HL-60 (cell line): ENCODE results near the gene MTHFD1L.

ENCODE experiments used
- DNase-seq, 2 experiments: peaks; one replicate each; pipeline ENCODE4 v3.0.0-alpha.2; 2010 to 2020; ENCODE audit warnings: low read depth in 1 of 2, low spot score in 1 of 2
- H3K27ac ChIP-seq: fragments of 250-450 bp; sonication (Bioruptor Pico); replicated peaks from 2 replicates; pipeline ENCODE4 v1.5.1; 2020; ENCODE audit warnings: mild to moderate bottlenecking, moderate library complexity
- H3K27me3 ChIP-seq: fragments of 250-450 bp; sonication (Bioruptor Pico); 2 replicates; pipeline ENCODE4 v1.5.1; 2021; ENCODE audit warnings: mild to moderate bottlenecking, moderate library complexity; ENCODE audit not compliant: insufficient read depth, poor library complexity, severe bottlenecking
- H3K4me3 ChIP-seq: replicated peaks from 2 replicates; pipeline ENCODE4 v1.5.1; 2011; ENCODE audit warnings: mild to moderate bottlenecking, control low read depth, low read length; ENCODE audit not compliant: insufficient read depth
- GABPA ChIP-seq: IDR thresholded peaks from 2 replicates; pipeline ENCODE4 v1.6.1; 2012; ENCODE audit warnings: low read depth
- POLR2AphosphoS5 ChIP-seq: IDR thresholded peaks from 2 replicates; pipeline ENCODE4 v1.6.1; 2012; ENCODE audit warnings: low read depth
- SPI1 ChIP-seq: IDR thresholded peaks from 2 replicates; pipeline ENCODE4 v1.6.1; 2012; ENCODE audit warnings: low read depth, mild to moderate bottlenecking, borderline replicate concordance
- TF ChIP-seq, protein P1 (sequence below): IDR thresholded peaks from 2 replicates; pipeline ENCODE4 v1.6.1; 2012; ENCODE audit warnings: low read depth; ENCODE audit not compliant: insufficient replicate concordance
- TF ChIP-seq, protein P2 (sequence below): IDR thresholded peaks from one replicate; pipeline ENCODE4 v1.5.1; 2011; ENCODE audit warnings: low read length, control low read depth, inconsistent platforms; ENCODE audit not compliant: insufficient read depth

The MTHFD1L gene

DNA sequence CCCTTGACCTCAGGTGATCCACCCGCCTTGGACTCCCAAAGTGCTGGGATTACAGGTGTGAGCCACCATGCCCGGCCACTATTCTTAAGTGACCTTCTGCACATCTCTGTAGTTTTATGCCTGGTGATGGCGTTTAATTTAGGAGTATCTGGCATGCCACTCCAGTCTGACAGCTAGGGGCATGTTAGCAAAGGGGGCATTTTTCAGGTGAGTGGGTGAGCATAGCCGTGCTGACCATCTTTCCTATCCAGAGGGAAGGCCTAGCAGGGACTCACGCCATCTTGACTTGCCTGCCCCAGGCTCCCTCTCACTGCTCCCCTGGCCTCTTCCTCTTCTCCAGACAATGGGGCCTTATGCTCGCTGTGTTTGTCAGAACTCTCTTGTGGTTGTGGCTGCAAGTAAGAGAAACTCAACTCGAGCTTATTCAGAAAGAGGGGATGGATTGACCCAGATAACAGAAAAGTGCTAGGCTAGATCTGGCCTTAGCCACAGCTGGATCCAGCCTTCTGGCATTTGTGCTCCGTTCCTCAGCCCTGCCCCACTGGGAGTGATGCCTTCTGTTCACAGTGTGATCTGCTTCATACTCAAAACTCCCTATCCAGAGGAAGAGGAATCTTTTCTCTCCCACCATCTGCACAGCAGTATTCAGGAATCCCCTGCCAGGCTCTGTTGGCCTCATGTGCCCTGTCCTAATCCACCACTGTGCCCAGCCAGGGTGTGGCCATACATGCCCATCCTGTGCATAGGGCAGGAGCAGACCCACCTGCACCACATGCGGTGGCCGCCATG is 199.7 kb downstream of the MTHFD1L start:
- Histone ChIP-seq H3K27ac (no peak overlapping the region), H3K27me3 (no peaks in the 10 kb centered on the region), H3K4me3 (no peak overlapping the region)
- no peak for DNase-seq
- TF ChIP-seq POLR2AphosphoS5 (no peak), SPI1 (no peak), GABPA (no peak)
- TF ChIP-seq, protein P1, sequence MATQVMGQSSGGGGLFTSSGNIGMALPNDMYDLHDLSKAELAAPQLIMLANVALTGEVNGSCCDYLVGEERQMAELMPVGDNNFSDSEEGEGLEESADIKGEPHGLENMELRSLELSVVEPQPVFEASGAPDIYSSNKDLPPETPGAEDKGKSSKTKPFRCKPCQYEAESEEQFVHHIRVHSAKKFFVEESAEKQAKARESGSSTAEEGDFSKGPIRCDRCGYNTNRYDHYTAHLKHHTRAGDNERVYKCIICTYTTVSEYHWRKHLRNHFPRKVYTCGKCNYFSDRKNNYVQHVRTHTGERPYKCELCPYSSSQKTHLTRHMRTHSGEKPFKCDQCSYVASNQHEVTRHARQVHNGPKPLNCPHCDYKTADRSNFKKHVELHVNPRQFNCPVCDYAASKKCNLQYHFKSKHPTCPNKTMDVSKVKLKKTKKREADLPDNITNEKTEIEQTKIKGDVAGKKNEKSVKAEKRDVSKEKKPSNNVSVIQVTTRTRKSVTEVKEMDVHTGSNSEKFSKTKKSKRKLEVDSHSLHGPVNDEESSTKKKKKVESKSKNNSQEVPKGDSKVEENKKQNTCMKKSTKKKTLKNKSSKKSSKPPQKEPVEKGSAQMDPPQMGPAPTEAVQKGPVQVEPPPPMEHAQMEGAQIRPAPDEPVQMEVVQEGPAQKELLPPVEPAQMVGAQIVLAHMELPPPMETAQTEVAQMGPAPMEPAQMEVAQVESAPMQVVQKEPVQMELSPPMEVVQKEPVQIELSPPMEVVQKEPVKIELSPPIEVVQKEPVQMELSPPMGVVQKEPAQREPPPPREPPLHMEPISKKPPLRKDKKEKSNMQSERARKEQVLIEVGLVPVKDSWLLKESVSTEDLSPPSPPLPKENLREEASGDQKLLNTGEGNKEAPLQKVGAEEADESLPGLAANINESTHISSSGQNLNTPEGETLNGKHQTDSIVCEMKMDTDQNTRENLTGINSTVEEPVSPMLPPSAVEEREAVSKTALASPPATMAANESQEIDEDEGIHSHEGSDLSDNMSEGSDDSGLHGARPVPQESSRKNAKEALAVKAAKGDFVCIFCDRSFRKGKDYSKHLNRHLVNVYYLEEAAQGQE: no peak
- TF ChIP-seq, protein P2, sequence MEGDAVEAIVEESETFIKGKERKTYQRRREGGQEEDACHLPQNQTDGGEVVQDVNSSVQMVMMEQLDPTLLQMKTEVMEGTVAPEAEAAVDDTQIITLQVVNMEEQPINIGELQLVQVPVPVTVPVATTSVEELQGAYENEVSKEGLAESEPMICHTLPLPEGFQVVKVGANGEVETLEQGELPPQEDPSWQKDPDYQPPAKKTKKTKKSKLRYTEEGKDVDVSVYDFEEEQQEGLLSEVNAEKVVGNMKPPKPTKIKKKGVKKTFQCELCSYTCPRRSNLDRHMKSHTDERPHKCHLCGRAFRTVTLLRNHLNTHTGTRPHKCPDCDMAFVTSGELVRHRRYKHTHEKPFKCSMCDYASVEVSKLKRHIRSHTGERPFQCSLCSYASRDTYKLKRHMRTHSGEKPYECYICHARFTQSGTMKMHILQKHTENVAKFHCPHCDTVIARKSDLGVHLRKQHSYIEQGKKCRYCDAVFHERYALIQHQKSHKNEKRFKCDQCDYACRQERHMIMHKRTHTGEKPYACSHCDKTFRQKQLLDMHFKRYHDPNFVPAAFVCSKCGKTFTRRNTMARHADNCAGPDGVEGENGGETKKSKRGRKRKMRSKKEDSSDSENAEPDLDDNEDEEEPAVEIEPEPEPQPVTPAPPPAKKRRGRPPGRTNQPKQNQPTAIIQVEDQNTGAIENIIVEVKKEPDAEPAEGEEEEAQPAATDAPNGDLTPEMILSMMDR: no peak

DNA sequence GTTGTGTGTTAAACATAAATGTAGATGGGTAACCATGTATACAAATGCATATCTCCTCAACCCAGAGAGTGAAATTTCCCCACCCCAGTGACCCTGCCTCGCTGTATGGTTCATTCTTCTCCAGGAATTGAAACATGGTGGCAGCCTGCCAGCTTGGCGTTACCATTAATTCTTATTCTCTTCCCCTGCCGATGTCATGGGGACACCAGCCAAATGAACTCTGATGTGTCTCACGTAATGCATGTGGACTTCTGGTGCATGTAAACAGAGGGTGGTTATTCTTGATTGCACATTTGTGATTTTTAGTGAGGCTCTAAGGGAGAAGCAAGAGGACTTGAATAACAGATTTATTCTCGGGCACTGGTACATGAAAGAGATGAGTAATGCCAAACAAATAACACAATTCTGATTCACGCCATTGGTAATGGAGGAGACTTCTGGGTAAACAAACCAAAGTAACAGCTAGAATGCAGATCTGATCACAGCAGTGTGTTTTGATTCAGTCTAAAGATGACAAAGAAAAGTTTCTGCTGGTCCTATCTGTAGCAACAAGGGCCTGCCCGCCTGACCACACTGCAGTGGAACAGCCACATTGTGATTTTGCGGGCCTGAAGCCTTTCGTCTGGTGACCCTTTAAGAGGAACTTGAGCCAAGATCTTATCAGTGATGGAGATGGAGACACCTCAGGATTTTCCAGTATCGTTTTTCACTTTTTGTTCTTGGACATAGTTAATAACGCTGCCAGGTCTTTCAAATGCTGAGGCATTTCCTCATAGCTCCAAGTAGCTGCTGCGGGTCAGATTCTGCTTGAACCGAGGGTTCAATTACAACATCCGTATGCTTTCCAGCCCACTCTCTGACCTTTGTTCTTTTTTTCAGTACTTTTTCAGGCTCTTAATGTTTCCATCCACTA is 202.4 kb downstream of the MTHFD1L start:
- H3K27ac ChIP-seq: no peak overlapping the region
- no peak for DNase-seq
- TF ChIP-seq, protein P2: no peak
- TF ChIP-seq, protein P1: no peak
- TF ChIP-seq POLR2AphosphoS5 (no peak), GABPA (no peak), SPI1 (no peak)
- H3K4me3 ChIP-seq: no peak overlapping the region
- no peaks in the 10 kb centered on the region for H3K27me3 ChIP-seq

DNA sequence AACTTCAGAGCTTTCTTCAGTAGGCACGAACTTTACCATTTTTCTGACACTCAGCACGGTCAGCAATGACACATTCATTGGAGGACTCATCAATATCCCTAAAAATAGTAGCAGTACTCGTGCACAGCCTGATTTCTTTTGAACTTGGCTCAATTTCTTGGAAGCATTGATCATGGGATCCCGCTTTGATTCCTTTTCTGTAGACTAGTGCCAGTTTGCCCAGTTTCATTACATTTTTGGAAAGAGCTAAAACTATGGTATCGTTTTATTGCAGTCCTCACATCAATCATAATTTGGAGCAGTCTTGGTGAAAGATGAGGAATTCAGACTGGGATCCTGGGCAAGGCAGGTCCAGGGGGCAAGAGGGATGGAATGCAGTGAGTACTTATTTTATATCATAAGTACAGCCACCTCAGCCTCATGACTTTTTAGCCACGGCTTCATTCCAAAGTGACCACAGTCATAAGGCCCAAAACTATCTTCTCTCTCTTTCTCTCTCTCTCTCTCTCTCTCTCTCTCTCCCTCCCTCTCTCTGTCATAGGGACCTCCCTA is 203.3 kb downstream of the MTHFD1L start:
- no peak overlapping the region for H3K27ac ChIP-seq
- no peak for DNase-seq

More for the DNA sequence above, 203.3 kb downstream of the MTHFD1L start:
- Histone ChIP-seq H3K4me3 (no peak overlapping the region), H3K27me3 (no peaks in the 10 kb centered on the region)
- TF ChIP-seq POLR2AphosphoS5 (no peak), GABPA (no peak), SPI1 (no peak)
- TF ChIP-seq, protein P1: no peak
- TF ChIP-seq, protein P2: no peak
